Muscle of back (tissue), 11 donors: Measurements from ENCODE around the gene SLC43A3. TPM values are rescaled to one million over a fixed set of nuclear protein-coding genes. Genes with fewer than 3 reads are reported as not detected.
"Not testable (repeated sequence)": the region's sequence is repeated elsewhere in the genome, so short reads cannot be mapped to it uniquely, and the experiment has no call there.

Experiments
- DNase-seq, 3 donors: peaks; one replicate each; pipeline versions ENCODE4 v3.0.0 to v3.0.0-alpha.2; 2013
- polyA plus RNA-seq, 10 donors: library from polyadenylated mRNA; unstranded; fragments of 120-200 nt; gene quantifications; one replicate each; pipeline ENCODE4 v1.2.1, GENCODE V29; 2013; ENCODE audit not compliant: insufficient read length in 10 of 10

SLC43A3 gene
- polyA plus RNA-seq, 10 donors: 25.9 to 43.0 (median 31.8) TPM

GRCh38 chr11:57408771-57409170, 18.1 kb downstream of the SLC43A3 start:
- no peak for DNase-seq

DNA sequence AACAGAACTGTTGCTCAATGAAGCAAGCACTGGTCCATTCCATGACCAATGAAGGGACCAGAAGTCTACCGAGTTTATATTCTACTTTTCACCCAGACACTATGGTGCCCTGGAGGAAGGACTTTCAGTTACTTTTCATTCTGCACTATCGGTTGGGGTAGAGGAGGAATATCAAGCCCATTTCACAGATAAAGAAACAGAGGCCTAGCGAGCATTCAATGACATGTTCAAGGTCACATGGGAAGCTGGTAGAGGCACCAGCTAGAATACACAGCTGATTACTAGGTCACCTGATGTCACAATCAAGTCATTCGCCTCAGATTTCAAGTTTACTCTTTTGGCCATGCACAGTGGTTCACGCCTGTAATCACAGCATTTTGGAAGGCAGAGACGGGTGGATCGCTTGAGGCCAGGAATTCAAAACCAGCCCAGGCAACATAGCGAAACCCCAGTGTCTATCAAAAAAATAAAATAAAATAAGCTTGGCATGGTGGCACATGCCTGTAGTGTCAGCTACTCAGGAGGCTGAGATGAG, 18.9 kb downstream of the SLC43A3 start:
- no peak for DNase-seq

- DNase-seq: peak in 1 of 3 donors; percentile 63
Observed at GRCh38 chr11:57407010-57407920, 19.7 kb downstream of the SLC43A3 start.

- DNase-seq: peak in 1 of 3 donors; percentile 39
Observed at GRCh38 chr11:57406337-57406904, 20.5 kb downstream of the SLC43A3 start.

DNA sequence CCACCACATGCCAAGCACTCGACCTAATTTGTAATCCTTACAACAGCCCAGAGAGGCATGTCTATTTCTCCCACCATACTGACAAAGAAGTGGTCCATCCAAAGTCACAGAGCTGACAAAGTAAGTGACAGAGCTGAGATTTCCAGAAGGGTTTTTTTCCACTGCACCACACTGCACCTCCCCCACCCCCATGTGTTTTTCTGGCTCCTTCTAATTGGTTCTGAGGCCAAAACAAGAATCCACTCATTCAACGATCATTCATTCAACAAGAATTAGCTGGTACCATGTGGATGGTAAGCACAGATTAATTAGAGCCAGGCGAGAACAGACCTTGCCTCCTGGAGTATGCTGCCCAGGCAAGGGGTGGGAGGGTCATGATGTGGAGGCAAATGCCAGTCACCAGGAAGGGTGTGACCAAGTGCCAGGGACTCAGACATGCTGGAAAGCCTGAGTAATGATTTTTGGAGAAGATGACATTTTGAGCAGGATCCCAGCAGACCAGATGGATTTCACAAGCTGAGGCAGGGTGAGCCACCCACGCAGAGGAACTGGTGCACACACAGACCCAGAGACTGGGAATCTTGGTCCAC, 21.6 kb downstream of the SLC43A3 start:
- DNase-seq: no peak

GRCh38 chr11:57403802-57404147, 23.1 kb downstream of the SLC43A3 start:
- DNase-seq: no peak

DNA sequence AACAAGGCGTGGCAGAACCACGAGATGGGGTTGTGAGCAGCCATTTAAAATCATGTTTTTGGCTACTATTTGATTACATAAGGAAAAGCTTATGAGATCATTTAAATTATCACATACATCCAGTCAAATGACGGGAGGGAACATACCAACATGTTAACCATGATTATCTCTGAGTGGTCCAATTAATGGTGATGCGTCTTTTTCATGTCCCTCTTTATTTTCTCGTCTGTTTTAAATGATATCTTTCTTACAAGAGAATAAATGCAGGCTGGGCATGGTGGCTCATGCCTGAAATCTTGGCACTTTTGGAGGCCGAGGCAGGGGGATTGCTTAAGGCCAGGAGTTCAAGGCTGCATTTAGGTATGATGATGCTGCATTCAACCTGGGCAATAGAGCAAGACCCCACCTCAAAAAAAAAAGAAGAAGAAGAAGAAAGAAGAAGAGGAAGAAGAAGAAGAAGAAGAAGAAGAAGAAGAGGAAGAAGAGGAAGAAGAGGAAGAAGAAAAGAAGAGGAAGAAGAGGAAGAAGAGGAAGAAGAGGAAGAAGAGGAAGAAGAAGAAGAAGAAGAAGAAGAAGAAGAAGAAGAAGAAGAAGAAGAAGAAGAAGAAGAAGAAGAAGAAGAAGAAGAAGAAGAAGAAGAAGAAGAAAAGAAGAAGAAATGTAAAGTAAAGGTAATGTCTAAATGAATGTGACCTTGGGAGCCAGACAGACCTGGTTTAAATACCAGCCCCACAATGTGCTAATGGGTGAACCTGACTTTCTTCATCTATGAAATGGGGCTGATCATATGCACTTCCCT, 23.7 kb downstream of the SLC43A3 start:
- not testable (repeated sequence) for DNase-seq

- DNase-seq: no peak
Observed at GRCh38 chr11:57402188-57403002, 24.5 kb downstream of the SLC43A3 start.

DNA sequence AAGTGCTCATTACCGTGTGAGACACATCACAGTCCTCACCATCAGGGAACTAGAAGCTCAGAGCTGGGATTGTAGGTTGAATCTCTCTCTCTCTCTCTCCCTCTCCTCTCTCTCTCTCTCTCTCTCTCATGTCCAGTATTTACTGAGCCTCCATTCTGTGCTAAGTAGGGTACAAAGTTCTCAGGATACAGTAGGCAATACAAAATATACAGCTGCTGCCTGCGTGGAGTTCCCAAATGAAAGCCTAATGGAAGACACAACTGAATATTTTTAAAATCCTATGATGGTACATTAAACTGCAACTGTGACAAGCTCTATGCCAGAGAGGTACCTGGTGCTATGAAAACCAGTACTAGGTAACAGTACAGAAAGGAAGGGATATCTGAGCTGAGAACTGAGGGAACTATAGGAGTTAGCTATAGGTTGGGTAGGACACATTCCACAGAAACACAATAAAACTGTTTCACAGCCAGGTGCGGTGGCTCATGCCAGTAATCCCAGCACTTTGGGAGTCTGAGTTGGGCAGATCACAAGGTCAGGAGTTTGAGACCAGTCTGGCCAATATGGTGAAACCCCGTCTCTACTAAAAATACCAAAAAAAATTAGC, 26.8 kb downstream of the SLC43A3 start:
- DNase-seq: no peak

DNA sequence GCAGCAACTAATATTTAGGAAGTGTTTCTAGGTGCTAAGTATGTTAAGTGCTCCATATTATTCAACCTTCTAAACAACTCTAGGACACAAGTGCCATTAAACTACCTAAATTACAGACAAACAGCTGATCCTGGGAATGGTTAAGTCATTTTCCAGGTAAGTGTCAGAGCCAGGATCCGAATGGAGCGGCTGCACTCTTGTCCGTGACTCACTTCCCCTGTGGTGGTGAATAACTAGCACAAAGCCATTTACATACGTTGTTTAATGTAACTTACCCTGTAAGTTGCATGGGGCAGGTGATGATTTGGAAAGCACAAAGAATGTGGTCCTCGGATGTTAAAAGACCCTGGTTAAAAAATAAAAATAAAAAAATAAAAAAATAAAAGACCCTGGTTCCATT, 27.7 kb downstream of the SLC43A3 start:
- no peak for DNase-seq

DNA sequence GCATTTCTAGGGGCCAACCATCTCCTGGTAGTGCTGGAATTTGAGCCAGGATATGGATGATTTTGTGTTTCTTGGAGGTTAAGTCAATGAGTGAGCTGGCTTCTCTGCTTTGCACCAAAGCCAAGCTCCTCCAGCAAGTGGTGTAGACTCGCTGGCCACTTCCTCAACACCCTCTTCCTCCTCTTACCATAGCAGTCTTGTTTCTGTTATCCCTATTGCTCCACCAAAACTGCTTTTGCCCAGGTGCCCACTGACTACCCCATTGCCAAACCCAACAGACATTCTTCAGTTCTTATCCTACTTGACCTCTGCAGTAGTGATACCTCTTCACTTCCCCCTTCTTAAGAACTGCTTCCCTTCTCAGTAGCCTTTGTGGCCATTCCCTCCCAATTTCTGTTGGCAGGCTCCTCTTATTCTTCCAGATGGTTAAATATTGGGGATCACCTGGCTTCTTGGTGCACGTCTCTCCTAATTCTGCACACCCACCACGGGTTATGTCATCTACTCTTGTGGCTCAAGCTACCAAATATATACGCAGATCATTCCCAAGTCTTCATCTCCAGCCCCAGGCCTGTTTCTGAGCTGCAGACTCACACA, 29.4 kb downstream of the SLC43A3 start:
- no peak for DNase-seq

GRCh38 chr11:57396744-57397143, 30.2 kb downstream of the SLC43A3 start:
- DNase-seq: no peak

DNA sequence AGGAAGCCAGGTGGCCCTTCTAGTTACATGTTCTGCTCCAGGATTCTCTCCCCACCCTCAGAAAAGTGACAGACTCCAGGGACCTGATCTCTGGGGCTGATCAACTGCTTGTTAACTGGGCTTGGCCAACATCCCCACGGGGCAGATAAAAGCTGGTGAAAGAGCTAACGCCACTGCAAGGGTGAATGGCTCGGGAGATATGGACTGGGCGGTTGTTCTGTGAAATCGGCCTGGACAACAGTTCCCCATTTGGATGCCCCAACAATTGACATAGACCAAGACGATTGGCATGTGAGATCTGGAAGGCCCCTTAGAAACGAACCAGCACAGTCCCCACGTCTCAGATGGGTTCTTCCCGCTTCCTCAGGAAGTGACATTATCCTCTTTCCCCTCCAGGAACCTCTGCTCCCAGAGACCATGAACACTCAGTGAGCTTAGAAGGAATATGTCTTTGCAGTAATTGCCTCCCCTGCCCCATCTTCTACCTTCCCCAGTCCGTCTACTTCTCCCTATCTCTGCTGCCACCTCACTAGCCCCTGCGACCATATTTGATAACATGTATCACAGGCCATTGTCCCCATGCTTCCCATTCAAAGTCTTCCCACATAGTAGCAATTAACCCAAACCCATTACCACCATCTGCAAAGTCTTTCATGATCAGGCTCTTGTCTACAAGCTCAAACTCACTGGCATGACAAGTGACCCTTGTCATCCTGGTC, 30.9 kb downstream of the SLC43A3 start:
- no peak for DNase-seq

- no peak for DNase-seq
Observed at GRCh38 chr11:57394203-57394965, 32.5 kb downstream of the SLC43A3 start.

DNA sequence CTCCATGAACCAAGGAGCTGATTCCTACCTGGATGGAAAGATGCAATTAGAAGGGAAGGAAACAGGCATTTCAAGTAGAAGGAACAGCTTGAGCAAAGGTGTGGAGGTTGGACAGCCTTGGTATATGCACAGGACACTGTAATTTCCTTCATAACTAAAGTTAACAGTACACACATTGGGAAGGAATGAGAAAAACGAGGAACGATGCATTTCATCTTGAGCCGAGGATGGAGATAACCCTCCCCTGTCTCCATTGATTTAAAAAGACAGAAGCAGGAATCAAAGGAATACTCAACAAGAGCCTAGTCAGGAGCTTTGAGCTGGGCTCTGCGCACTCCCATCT, 34.2 kb downstream of the SLC43A3 start:
- no peak for DNase-seq

DNA sequence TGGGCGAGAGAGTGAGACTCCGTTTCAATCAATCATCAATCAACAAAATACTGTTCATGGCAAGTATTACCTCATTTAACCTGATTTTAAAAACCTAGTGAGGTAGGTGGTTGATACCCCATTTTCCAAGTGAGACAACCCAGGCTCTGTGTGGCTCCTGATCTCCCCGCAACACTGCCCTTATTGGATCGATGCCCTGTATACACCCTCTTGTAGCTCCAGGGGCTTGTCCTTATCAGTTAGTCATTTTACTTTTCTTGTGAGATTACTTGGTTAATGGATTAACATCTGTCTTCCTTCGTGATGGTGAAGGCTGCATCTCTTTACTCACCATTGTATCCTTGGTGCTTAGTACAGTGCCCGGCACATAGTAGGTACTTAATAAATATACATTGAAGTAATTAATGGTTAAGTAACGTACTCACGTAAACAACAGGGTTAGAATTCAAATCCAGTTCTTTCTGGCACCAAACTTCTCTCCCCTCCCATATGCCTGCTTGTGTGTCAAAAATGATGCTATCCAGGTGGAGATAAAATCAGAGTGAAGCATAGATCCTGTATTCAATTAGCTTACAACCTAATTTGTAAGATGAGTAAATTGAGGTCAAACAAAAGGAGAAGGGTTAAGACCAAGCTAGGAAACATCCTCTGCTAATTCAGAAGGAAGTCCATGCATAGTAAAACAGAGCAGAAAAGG, 34.7 kb downstream of the SLC43A3 start:
- DNase-seq: no peak

- DNase-seq: no peak
Observed at GRCh38 chr11:57391539-57391938, 35.4 kb downstream of the SLC43A3 start.

DNA sequence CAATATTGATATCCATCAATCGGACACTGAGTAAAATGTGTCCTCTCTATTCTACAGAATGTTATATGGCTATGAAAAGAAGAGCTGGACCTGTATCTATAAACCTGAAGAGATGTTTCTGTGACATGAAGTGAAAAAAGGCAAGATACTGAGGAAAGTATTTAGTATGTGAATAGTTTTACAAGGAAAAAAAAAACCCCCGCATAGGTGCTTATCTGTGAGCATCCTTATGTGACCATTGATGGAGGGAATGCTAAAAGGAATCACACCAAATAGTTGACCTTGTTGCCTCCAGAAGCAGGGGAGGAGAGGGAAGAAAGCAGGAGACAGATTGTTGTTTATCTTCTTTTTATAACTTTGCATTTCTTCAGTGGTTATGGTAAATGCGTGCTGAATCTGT, 35.8 kb downstream of the SLC43A3 start:
- no peak for DNase-seq
